ENCODE measurements around the gene PRDM15.
"Not testable (repeated sequence)": the region's sequence is repeated elsewhere in the genome, so short reads cannot be mapped to it uniquely, and the experiment has no call there.

Gene PRDM15

GRCh38 chr21:41802198-41802584 lies 77.0 kb downstream of the PRDM15 start:
- no peak for DNase-seq

- no peak for DNase-seq
These were observed 77.6 kb downstream of the PRDM15 start for GRCh38 chr21:41801321-41802197.

- no peak for DNase-seq
These were observed 78.5 kb downstream of the PRDM15 start for GRCh38 chr21:41800425-41801320.

GRCh38 chr21:41799763-41800162 lies 79.4 kb downstream of the PRDM15 start:
- no peak for DNase-seq

- DNase-seq = no peak
These were observed 80.8 kb downstream of the PRDM15 start for GRCh38 chr21:41798326-41798725.

GRCh38 chr21:41796476-41797080 lies 82.6 kb downstream of the PRDM15 start:
- DNase-seq = no peak

GRCh38 chr21:41795726-41796125 lies 83.4 kb downstream of the PRDM15 start:
- DNase-seq = no peak

- no peak for DNase-seq
These were observed 84.5 kb downstream of the PRDM15 start for GRCh38 chr21:41794600-41794999.

- no peak for DNase-seq
These were observed 86.4 kb downstream of the PRDM15 start for GRCh38 chr21:41792711-41793110.

- no peak for DNase-seq
These were observed 92.6 kb downstream of the PRDM15 start for GRCh38 chr21:41786509-41786987.

- DNase-seq = not testable (repeated sequence)
These were observed 93.9 kb downstream of the PRDM15 start for GRCh38 chr21:41785262-41785661.

- no peak for DNase-seq
These were observed 94.6 kb downstream of the PRDM15 start for GRCh38 chr21:41784456-41785102.

- DNase-seq = peak; percentile 80
These were observed 95.5 kb downstream of the PRDM15 start for GRCh38 chr21:41783476-41784180.

- no peak for DNase-seq
These were observed 98.1 kb downstream of the PRDM15 start for GRCh38 chr21:41781050-41781410.

- no peak for DNase-seq
These were observed 98.7 kb downstream of the PRDM15 start for GRCh38 chr21:41780337-41781049.

- no peak for DNase-seq
These were observed 99.5 kb downstream of the PRDM15 start for GRCh38 chr21:41779659-41780058.

GRCh38 chr21:41778930-41779600 lies 100.1 kb downstream of the PRDM15 start:
- DNase-seq = no peak

GRCh38 chr21:41777951-41778815 lies 101.0 kb downstream of the PRDM15 start:
- peak; percentile 71 for DNase-seq

GRCh38 chr21:41776778-41777177 lies 102.4 kb downstream of the PRDM15 start:
- DNase-seq = no peak

GRCh38 chr21:41775149-41775472 lies 104.0 kb downstream of the PRDM15 start:
- no peak for DNase-seq

Measured in NCI-H226 (cell line).